CD4-positive, CD25-positive, alpha-beta regulatory T cell (primary cell): ENCODE results near the gene CWC15. TPM values are rescaled to one million over a fixed set of nuclear protein-coding genes. Genes with fewer than 3 reads are reported as not detected.

ENCODE experiments used
- ATAC-seq, 2 donors: fragments of 150-1000 bp; cut with Tn5 transposase; one replicate each; pipeline ENCODE4 v1.10.0; 2021; ENCODE audit warnings: low read depth in 2 of 2, moderate number of reproducible peaks in 2 of 2, moderate library complexity in 1 of 2
- DNase-seq, 3 donors: peaks; one replicate each; pipeline versions ENCODE4 v3.0.0 to v3.0.0-alpha.2; 2012 to 2022; ENCODE audit warnings: mixed read lengths in 1 of 3
- H3K27ac ChIP-seq: one replicate; pipeline ENCODE4 v1.7.0; 2013; ENCODE audit warnings: mild to moderate bottlenecking, low read length; ENCODE audit not compliant: insufficient read depth, poor library complexity, severe bottlenecking
- H3K27me3 ChIP-seq: one replicate; pipeline ENCODE4 v1.7.0; 2013; ENCODE audit warnings: low read length; ENCODE audit not compliant: control insufficient read depth, insufficient read depth
- H3K36me3 ChIP-seq: one replicate; pipeline ENCODE4 v1.7.0; 2013; ENCODE audit warnings: mild to moderate bottlenecking, low read length, moderate library complexity; ENCODE audit not compliant: control insufficient read depth, insufficient read depth
- H3K4me1 ChIP-seq: 2 replicates; pipeline ENCODE4 v1.7.0; 2013; ENCODE audit warnings: mild to moderate bottlenecking, low read length; ENCODE audit not compliant: insufficient read depth, control insufficient read depth, poor library complexity, severe bottlenecking
- H3K4me3 ChIP-seq: one replicate; pipeline ENCODE4 v1.7.0; 2013; ENCODE audit warnings: low read depth, mild to moderate bottlenecking, low read length, moderate library complexity
- H3K9me3 ChIP-seq, 2 experiments: 1 replicate in 1 of 2; 2 replicates in 1 of 2; pipeline ENCODE4 v1.7.0; 2013; ENCODE audit warnings: low read length in 2 of 2, mild to moderate bottlenecking in 1 of 2, moderate library complexity in 1 of 2; ENCODE audit not compliant: control insufficient read depth in 2 of 2
- H3K27ac Mint-ChIP-seq, 3 donors: one replicate each; pipeline ENCODE4 v1.8.0; 2020 to 2022; ENCODE audit warnings: mild to moderate bottlenecking in 3 of 3, mixed read lengths in 3 of 3, moderate library complexity in 2 of 3
- H3K27me3 Mint-ChIP-seq: one replicate; pipeline ENCODE4 v1.8.0; 2022; ENCODE audit warnings: mild to moderate bottlenecking, mixed read lengths
- H3K36me3 Mint-ChIP-seq: one replicate; pipeline ENCODE4 v1.8.0; 2020; ENCODE audit warnings: mixed read lengths
- H3K4me1 Mint-ChIP-seq, 4 donors: one replicate each; pipeline ENCODE4 v1.8.0; 2020 to 2022; ENCODE audit warnings: mixed read lengths in 4 of 4, mild to moderate bottlenecking in 1 of 4
- H3K4me3 Mint-ChIP-seq, 4 donors: one replicate each; pipeline ENCODE4 v1.8.0; 2020 to 2022; ENCODE audit warnings: mild to moderate bottlenecking in 4 of 4, mixed read lengths in 4 of 4, moderate library complexity in 3 of 4
- H3K9me3 Mint-ChIP-seq, 7 donors: one replicate each; pipeline ENCODE4 v1.8.0; 2020 to 2022; ENCODE audit warnings: mixed read lengths in 7 of 7, mild to moderate bottlenecking in 3 of 7, moderate library complexity in 2 of 7
- polyA plus RNA-seq, 4 donors: library from polyadenylated mRNA; unstranded; fragments of 300-500 nt; fragmentation: Illumina TruSeq; gene quantifications; one replicate each; pipeline ENCODE4 v1.2.3, GENCODE V29; 2021
- total RNA-seq: library from RNA; stranded (reverse); gene quantifications from one replicate; pipeline ENCODE4 v1.2.3, GENCODE V29; 2022

Gene CWC15
- total and polyA plus RNA-seq, 5 donors from 2014 or later = 65.8 to 94.1 (median 80.7) TPM

GRCh38 chr11:94998285-94998684, 24.9 kb upstream of the CWC15 start:
- ATAC-seq (no peak), DNase-seq (no peak)
- no peak overlapping the region for H3K27ac ChIP-seq
- Mint-ChIP-seq H3K36me3 (peaks cover 6% of the 10 kb centered on the region), H3K4me3 (no peak overlapping the region), H3K4me1 (no peaks in the 10 kb centered on the region), H3K27me3 (peaks cover 5% of the 10 kb centered on the region), H3K9me3 (peaks cover 0 to 5% (median 0%) of the 10 kb centered on the region in 7 donors), H3K27ac (peak overlapping the region in 1 of 3 donors; percentile 87)
- H3K4me1 ChIP-seq = no peaks in the 10 kb centered on the region
- H3K27me3 ChIP-seq = peaks cover 6% of the 10 kb centered on the region
- no peak overlapping the region for H3K4me3 ChIP-seq
- H3K36me3 ChIP-seq = no peaks in the 10 kb centered on the region
- no peaks in the 10 kb centered on the region for H3K9me3 ChIP-seq

GRCh38 chr11:94997437-94997836, 24.1 kb upstream of the CWC15 start:
- Histone ChIP-seq H3K36me3 (no peaks in the 10 kb centered on the region), H3K4me1 (no peaks in the 10 kb centered on the region), H3K27ac (no peak overlapping the region), H3K27me3 (peaks cover 8% of the 10 kb centered on the region), H3K4me3 (no peak overlapping the region), H3K9me3 (no peaks in the 10 kb centered on the region)
- no peak for DNase-seq
- peaks cover 6% of the 10 kb centered on the region for H3K36me3 Mint-ChIP-seq
- H3K4me1 Mint-ChIP-seq = no peaks in the 10 kb centered on the region
- H3K27ac Mint-ChIP-seq = no peak overlapping the region
- no peaks in the 10 kb centered on the region for H3K27me3 Mint-ChIP-seq
- no peak for ATAC-seq
- peaks cover 0 to 5% (median 0%) of the 10 kb centered on the region in 7 donors for H3K9me3 Mint-ChIP-seq
- H3K4me3 Mint-ChIP-seq = no peak overlapping the region

- peaks cover 15% of the 10 kb centered on the region for H3K27me3 ChIP-seq
- H3K4me1 ChIP-seq = no peaks in the 10 kb centered on the region
- ATAC-seq (no peak), DNase-seq (no peak)
- H3K27ac ChIP-seq = no peak overlapping the region
- Mint-ChIP-seq H3K27me3 (peaks cover 30% of the 10 kb centered on the region), H3K36me3 (peaks cover 6% of the 10 kb centered on the region), H3K4me3 (no peak overlapping the region), H3K9me3 (peaks cover 0 to 2% (median 0%) of the 10 kb centered on the region in 7 donors), H3K27ac (no peak overlapping the region), H3K4me1 (no peaks in the 10 kb centered on the region)
- no peak overlapping the region for H3K4me3 ChIP-seq
- H3K36me3 ChIP-seq = no peaks in the 10 kb centered on the region
- H3K9me3 ChIP-seq = no peaks in the 10 kb centered on the region
These were observed 20.1 kb upstream of the CWC15 start for GRCh38 chr11:94993400-94993943.

GRCh38 chr11:94988748-94989147, 15.4 kb upstream of the CWC15 start:
- H3K27me3 ChIP-seq = peaks cover 19% of the 10 kb centered on the region
- peaks cover 3% of the 10 kb centered on the region for H3K36me3 Mint-ChIP-seq
- H3K27ac Mint-ChIP-seq = no peak overlapping the region
- no peak overlapping the region for H3K4me3 ChIP-seq
- no peak overlapping the region for H3K4me3 Mint-ChIP-seq
- no peaks in the 10 kb centered on the region for H3K4me1 Mint-ChIP-seq
- H3K9me3 Mint-ChIP-seq = peaks cover 0 to 2% (median 0%) of the 10 kb centered on the region in 7 donors
- H3K27me3 Mint-ChIP-seq = peaks cover 51% of the 10 kb centered on the region
- H3K9me3 ChIP-seq = no peaks in the 10 kb centered on the region
- no peak overlapping the region for H3K27ac ChIP-seq
- ATAC-seq (no peak), DNase-seq (no peak)
- H3K36me3 ChIP-seq = no peaks in the 10 kb centered on the region
- no peaks in the 10 kb centered on the region for H3K4me1 ChIP-seq

- Mint-ChIP-seq H3K27ac (peak overlapping the region in 1 of 3 donors; percentile 73), H3K9me3 (peaks cover 0 to 2% (median 0%) of the 10 kb centered on the region in 7 donors), H3K4me1 (no peaks in the 10 kb centered on the region), H3K36me3 (peaks cover 3% of the 10 kb centered on the region), H3K4me3 (no peak overlapping the region), H3K27me3 (peaks cover 51% of the 10 kb centered on the region)
- Histone ChIP-seq H3K4me3 (no peak overlapping the region), H3K4me1 (no peaks in the 10 kb centered on the region), H3K9me3 (no peaks in the 10 kb centered on the region), H3K36me3 (no peaks in the 10 kb centered on the region), H3K27ac (no peak overlapping the region), H3K27me3 (peaks cover 14% of the 10 kb centered on the region)
- ATAC-seq (no peak), DNase-seq (no peak)
These were observed 14.0 kb upstream of the CWC15 start for GRCh38 chr11:94987378-94987777.

- Mint-ChIP-seq H3K27me3 (peaks cover 5% of the 10 kb centered on the region), H3K4me3 (peak overlapping the region in 1 of 4 donors; percentile 93), H3K27ac (no peak overlapping the region), H3K9me3 (peaks cover 0 to 2% (median 0%) of the 10 kb centered on the region in 7 donors), H3K36me3 (peaks cover 13% of the 10 kb centered on the region), H3K4me1 (peaks cover 10 to 32% (median 22%) of the 10 kb centered on the region in 4 donors)
- Histone ChIP-seq H3K4me1 (peaks cover 12% of the 10 kb centered on the region), H3K27ac (no peak overlapping the region), H3K36me3 (peaks cover 13% of the 10 kb centered on the region), H3K4me3 (no peak overlapping the region), H3K27me3 (no peaks in the 10 kb centered on the region), H3K9me3 (no peaks in the 10 kb centered on the region)
- no peak for DNase-seq
- ATAC-seq = no peak
These were observed 2.2 kb upstream of the CWC15 start for GRCh38 chr11:94975599-94975998.

GRCh38 chr11:94974178-94974577, 822 bp upstream of the CWC15 start:
- peaks cover 17 to 38% (median 31%) of the 10 kb centered on the region in 4 donors for H3K4me1 Mint-ChIP-seq
- no peak for ATAC-seq
- H3K27me3 Mint-ChIP-seq = peaks cover 5% of the 10 kb centered on the region
- Histone ChIP-seq H3K4me1 (peaks cover 12% of the 10 kb centered on the region), H3K27me3 (no peaks in the 10 kb centered on the region), H3K9me3 (no peaks in the 10 kb centered on the region), H3K36me3 (peaks cover 27% of the 10 kb centered on the region), H3K4me3 (peak overlapping the region; percentile 92), H3K27ac (peak overlapping the region; percentile 73)
- peaks cover 26% of the 10 kb centered on the region for H3K36me3 Mint-ChIP-seq
- peaks cover 0 to 2% (median 0%) of the 10 kb centered on the region in 7 donors for H3K9me3 Mint-ChIP-seq
- peak overlapping the region in 2 of 3 donors; percentile 93 to 98 for H3K27ac Mint-ChIP-seq
- no peak for DNase-seq
- H3K4me3 Mint-ChIP-seq = peak overlapping the region; percentile 93 to 99 (median 97)

GRCh38 chr11:94972700-94973098, 657 bp downstream of the CWC15 start:
- Mint-ChIP-seq H3K27me3 (peaks cover 5% of the 10 kb centered on the region), H3K9me3 (peaks cover 0 to 2% (median 0%) of the 10 kb centered on the region in 7 donors), H3K27ac (peak overlapping the region; percentile 93 to 100 (median 98)), H3K36me3 (peaks cover 36% of the 10 kb centered on the region), H3K4me3 (peak overlapping the region; percentile 93 to 99 (median 97)), H3K4me1 (peaks cover 20 to 48% (median 37%) of the 10 kb centered on the region in 4 donors)
- H3K9me3 ChIP-seq = no peaks in the 10 kb centered on the region
- H3K27me3 ChIP-seq = no peaks in the 10 kb centered on the region
- H3K4me1 ChIP-seq = peaks cover 12% of the 10 kb centered on the region
- H3K4me3 ChIP-seq = peak overlapping the region; percentile 92
- peak overlapping the region; percentile 73 for H3K27ac ChIP-seq
- ATAC-seq (no peak), DNase-seq (no peak)
- peaks cover 42% of the 10 kb centered on the region for H3K36me3 ChIP-seq
